OCI-LY1 (cell line): Measurements from ENCODE around the gene FKBP6.
"Not testable (repeated sequence)": the region's sequence is repeated elsewhere in the genome, so short reads cannot be mapped to it uniquely, and the experiment has no call there.

Source experiments
- H2AFZ ChIP-seq: fragments of 200-600 bp; sonication (generic), shearing (Covaris generic); 2 replicates; pipeline ENCODE4 v1.6.0; 2014; ENCODE audit warnings: antibody characterized with exemption, mild to moderate bottlenecking, low read length
- H3F3A ChIP-seq: fragments of 200-600 bp; sonication (generic), shearing (Covaris generic); 2 replicates; pipeline ENCODE4 v1.6.0; 2014; ENCODE audit warnings: mild to moderate bottlenecking, antibody characterized with exemption, low read length, moderate library complexity; ENCODE audit not compliant: insufficient read depth
- H3K27ac ChIP-seq: fragments of 200-600 bp; sonication (generic); 2 replicates; pipeline ENCODE4 v1.5.1; 2014; ENCODE audit warnings: low read length, mixed run types, mild to moderate bottlenecking, low read depth; ENCODE audit not compliant: poor library complexity, severe bottlenecking
- H3K27me3 ChIP-seq: fragments of 200-600 bp; sonication (generic); 2 replicates; pipeline ENCODE4 v1.6.0; 2014; ENCODE audit warnings: antibody characterized with exemption, mild to moderate bottlenecking, low read length, moderate library complexity; ENCODE audit not compliant: insufficient read depth
- H3K36me3 ChIP-seq: fragments of 200-600 bp; sonication (generic); 2 replicates; pipeline ENCODE4 v1.6.1; 2014; ENCODE audit warnings: mild to moderate bottlenecking, antibody characterized with exemption, low read length, moderate library complexity, mixed read lengths; ENCODE audit not compliant: insufficient read depth
- H3K4me1 ChIP-seq: fragments of 200-600 bp; sonication (generic); 2 replicates; pipeline ENCODE4 v1.5.1; 2014; ENCODE audit warnings: mild to moderate bottlenecking, low read length, moderate library complexity; ENCODE audit not compliant: insufficient read depth, severe bottlenecking
- H3K4me2 ChIP-seq: fragments of 200-600 bp; sonication (generic), shearing (Covaris generic); 2 replicates; pipeline ENCODE4 v1.6.1; 2014; ENCODE audit warnings: low read length
- H3K4me3 ChIP-seq: fragments of 200-600 bp; sonication (generic); 2 replicates; pipeline ENCODE4 v1.5.1; 2014; ENCODE audit warnings: low read length, low read depth, mild to moderate bottlenecking, mixed read lengths; ENCODE audit not compliant: poor library complexity, severe bottlenecking
- H3K79me2 ChIP-seq: fragments of 200-600 bp; shearing (Covaris generic); 2 replicates; pipeline ENCODE4 v1.6.1; 2016; ENCODE audit warnings: mixed run types, low read length, mixed read lengths; ENCODE audit not compliant: insufficient read depth
- H3K9ac ChIP-seq: fragments of 200-600 bp; sonication (generic), shearing (Covaris generic); 2 replicates; pipeline ENCODE4 v1.6.1; 2014; ENCODE audit warnings: mild to moderate bottlenecking, low read length, mixed read lengths
- H3K9me2 ChIP-seq: fragments of 200-600 bp; sonication (generic), shearing (Covaris generic); 2 replicates; pipeline ENCODE4 v1.6.1; 2014; ENCODE audit warnings: low read depth, mild to moderate bottlenecking, low read length, mixed read lengths
- H3K9me3 ChIP-seq: fragments of 200-600 bp; shearing (Covaris generic); 2 replicates; pipeline ENCODE4 v1.6.1; 2014; ENCODE audit warnings: low read length, mixed read lengths
- H4K20me1 ChIP-seq: fragments of 200-600 bp; sonication (generic), shearing (Covaris generic); 2 replicates; pipeline ENCODE4 v1.6.0; 2016; ENCODE audit warnings: mild to moderate bottlenecking, low read length; ENCODE audit not compliant: insufficient read depth
- EZH2 ChIP-seq: fragments of 200-600 bp; sonication (generic), shearing (Covaris generic); IDR thresholded peaks from 2 replicates; pipeline ENCODE4 v1.8.0; 2017; ENCODE audit warnings: borderline replicate concordance, mixed run types, mild to moderate bottlenecking, antibody characterized with exemption, low read length, moderate library complexity, mixed read lengths
- TF ChIP-seq, protein P1 (sequence below): fragments of 200-600 bp; sonication (generic), shearing (Covaris generic); IDR thresholded peaks from 2 replicates; pipeline ENCODE4 v1.5.1; 2017; ENCODE audit warnings: mild to moderate bottlenecking, antibody characterized with exemption, low read length, moderate library complexity, mixed read lengths

FKBP6 gene

DNA sequence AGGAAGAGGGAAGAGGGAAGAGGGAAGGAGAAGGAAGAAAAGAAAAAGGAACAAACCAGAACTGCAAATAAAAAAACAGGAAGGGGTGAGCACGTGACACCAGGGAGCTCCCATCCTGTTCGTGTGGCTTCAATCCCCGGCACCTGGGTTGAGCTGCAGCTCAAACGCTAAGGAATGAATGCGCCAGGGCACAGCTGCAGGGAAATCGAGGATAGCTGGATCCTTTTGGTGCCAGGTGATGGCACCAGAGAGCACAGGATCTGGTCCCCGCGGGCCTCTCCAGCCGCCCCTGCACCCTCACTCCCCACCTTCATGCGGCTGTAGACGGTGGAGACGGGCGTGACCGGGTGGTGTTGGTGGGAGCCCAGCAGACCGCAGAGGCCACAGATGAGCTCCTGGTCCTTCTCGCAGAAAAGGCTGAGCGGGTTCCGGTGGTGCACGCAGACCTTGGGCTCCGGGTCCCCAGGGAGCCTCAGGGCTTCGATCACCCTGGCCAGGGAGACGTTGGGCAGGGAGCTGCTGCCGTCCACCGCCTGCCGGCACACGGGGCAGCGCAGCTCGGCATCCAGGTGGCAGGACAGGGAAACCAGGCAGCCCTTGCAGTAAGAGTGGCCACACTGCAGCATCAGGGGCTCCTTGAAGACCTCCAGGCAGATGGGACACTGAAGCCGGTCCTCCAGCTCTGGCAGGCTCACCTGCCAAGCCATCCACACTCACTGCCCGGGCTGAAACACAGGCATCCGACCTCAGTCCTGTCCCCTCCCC, 3.7 kb upstream of the FKBP6 start:
- H3K4me2 ChIP-seq: peak overlapping the region; percentile 39; the same call in 1 of the 2 replicates
- H3K4me3 ChIP-seq, H3K9ac ChIP-seq, H4K20me1 ChIP-seq, H3K4me1 ChIP-seq, H2AFZ ChIP-seq, H3K79me2 ChIP-seq, H3K9me3 ChIP-seq, H3K9me2 ChIP-seq, H3K36me3 ChIP-seq, H3K27ac ChIP-seq, H3F3A ChIP-seq, H3K27me3 ChIP-seq: not testable (repeated sequence)
- TF ChIP-seq, protein P1, sequence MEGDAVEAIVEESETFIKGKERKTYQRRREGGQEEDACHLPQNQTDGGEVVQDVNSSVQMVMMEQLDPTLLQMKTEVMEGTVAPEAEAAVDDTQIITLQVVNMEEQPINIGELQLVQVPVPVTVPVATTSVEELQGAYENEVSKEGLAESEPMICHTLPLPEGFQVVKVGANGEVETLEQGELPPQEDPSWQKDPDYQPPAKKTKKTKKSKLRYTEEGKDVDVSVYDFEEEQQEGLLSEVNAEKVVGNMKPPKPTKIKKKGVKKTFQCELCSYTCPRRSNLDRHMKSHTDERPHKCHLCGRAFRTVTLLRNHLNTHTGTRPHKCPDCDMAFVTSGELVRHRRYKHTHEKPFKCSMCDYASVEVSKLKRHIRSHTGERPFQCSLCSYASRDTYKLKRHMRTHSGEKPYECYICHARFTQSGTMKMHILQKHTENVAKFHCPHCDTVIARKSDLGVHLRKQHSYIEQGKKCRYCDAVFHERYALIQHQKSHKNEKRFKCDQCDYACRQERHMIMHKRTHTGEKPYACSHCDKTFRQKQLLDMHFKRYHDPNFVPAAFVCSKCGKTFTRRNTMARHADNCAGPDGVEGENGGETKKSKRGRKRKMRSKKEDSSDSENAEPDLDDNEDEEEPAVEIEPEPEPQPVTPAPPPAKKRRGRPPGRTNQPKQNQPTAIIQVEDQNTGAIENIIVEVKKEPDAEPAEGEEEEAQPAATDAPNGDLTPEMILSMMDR: peak; percentile 66

- H3K4me3 ChIP-seq, H3K9ac ChIP-seq, H4K20me1 ChIP-seq, H3K4me1 ChIP-seq, H3K36me3 ChIP-seq, H3K9me3 ChIP-seq, H3K4me2 ChIP-seq, H3F3A ChIP-seq, H3K27ac ChIP-seq, H3K79me2 ChIP-seq, H3K9me2 ChIP-seq, H2AFZ ChIP-seq, H3K27me3 ChIP-seq: not testable (repeated sequence)
Observed at GRCh38 chr7:73325424-73325823, 2.5 kb upstream of the FKBP6 start.

- H3K4me3 ChIP-seq, H3K9me3 ChIP-seq, H2AFZ ChIP-seq, H4K20me1 ChIP-seq, H3K27me3 ChIP-seq, H3K79me2 ChIP-seq, H3F3A ChIP-seq, H3K9me2 ChIP-seq, H3K9ac ChIP-seq, H3K4me2 ChIP-seq, H3K27ac ChIP-seq, H3K4me1 ChIP-seq, H3K36me3 ChIP-seq: not testable (repeated sequence)
Observed at GRCh38 chr7:73327449-73327848, 512 bp upstream of the FKBP6 start.

GRCh38 chr7:73328696-73329095, 735 bp downstream of the FKBP6 start:
- no peaks in the 10 kb centered on the region for H3K79me2 ChIP-seq
- H3K4me2 ChIP-seq: no peak overlapping the region
- TF ChIP-seq, protein P1: no peak
- TF ChIP-seq EZH2: no peak

More at GRCh38 chr7:73328696-73329095, 735 bp downstream of the FKBP6 start:
- H3K9me2 ChIP-seq: no peaks in the 10 kb centered on the region
- H3F3A ChIP-seq: no peaks in the 10 kb centered on the region
- no peaks in the 10 kb centered on the region for H4K20me1 ChIP-seq
- no peak overlapping the region for H3K27ac ChIP-seq
- H3K4me3 ChIP-seq: no peak overlapping the region
- peaks cover 7% of the 10 kb centered on the region for H3K4me1 ChIP-seq
- no peak overlapping the region for H3K9ac ChIP-seq
- H3K36me3 ChIP-seq: no peaks in the 10 kb centered on the region
- H3K27me3 ChIP-seq: 0 out of 2 replicates have a peak, but pooled peaks cover 5% of the 10 kb centered on the region
- H3K9me3 ChIP-seq: no peaks in the 10 kb centered on the region
- no peak overlapping the region for H2AFZ ChIP-seq
